BLaER1 (cell line): ENCODE data around the gene TEDC2.

Experiments used
- H3K27ac ChIP-seq: shearing (Covaris generic); formaldehyde crosslinking; 2 replicates; pipeline ENCODE4 v1.8.1; 2022
- H3K27me3 ChIP-seq: shearing (Covaris generic); formaldehyde crosslinking; 2 replicates; pipeline ENCODE4 v1.8.1; 2022
- H3K36me3 ChIP-seq: shearing (Covaris generic); formaldehyde crosslinking; 2 replicates; pipeline ENCODE4 v1.8.1; 2022
- H3K4me1 ChIP-seq: shearing (Covaris generic); formaldehyde crosslinking; 2 replicates; pipeline ENCODE4 v1.8.1; 2022
- H3K4me2 ChIP-seq: shearing (Covaris generic); formaldehyde crosslinking; 2 replicates; pipeline ENCODE4 v1.8.1; 2022
- H3K4me3 ChIP-seq: shearing (Covaris generic); formaldehyde crosslinking; 2 replicates; pipeline ENCODE4 v1.8.1; 2022
- H3K9ac ChIP-seq: shearing (Covaris generic); formaldehyde crosslinking; 2 replicates; pipeline ENCODE4 v1.8.1; 2022
- H3K9me3 ChIP-seq: shearing (Covaris generic); formaldehyde crosslinking; 2 replicates; pipeline ENCODE4 v1.8.1; 2022
- H4K20me1 ChIP-seq: shearing (Covaris generic); formaldehyde crosslinking; 2 replicates; pipeline ENCODE4 v1.8.1; 2022
- Cebpa-rat ChIP-seq: shearing (Covaris generic); IDR thresholded peaks from 2 replicates; pipeline ENCODE4 v1.8.1; 2022

Gene TEDC2

GRCh38 chr16:2487903-2488531, 28.1 kb downstream of the TEDC2 start:
- Histone ChIP-seq H3K9me3 (no peaks in the 10 kb centered on the region), H3K4me3 (no peak overlapping the region), H3K27me3 (no peaks in the 10 kb centered on the region), H4K20me1 (peaks cover 100% of the 10 kb centered on the region), H3K36me3 (peaks cover 50% of the 10 kb centered on the region), H3K4me2 (peak overlapping the region; percentile 83), H3K9ac (peak overlapping the region; percentile 56), H3K4me1 (peaks cover 55% of the 10 kb centered on the region), H3K27ac (peak overlapping the region; percentile 50)
- no peak for TF ChIP-seq Cebpa-rat

DNA sequence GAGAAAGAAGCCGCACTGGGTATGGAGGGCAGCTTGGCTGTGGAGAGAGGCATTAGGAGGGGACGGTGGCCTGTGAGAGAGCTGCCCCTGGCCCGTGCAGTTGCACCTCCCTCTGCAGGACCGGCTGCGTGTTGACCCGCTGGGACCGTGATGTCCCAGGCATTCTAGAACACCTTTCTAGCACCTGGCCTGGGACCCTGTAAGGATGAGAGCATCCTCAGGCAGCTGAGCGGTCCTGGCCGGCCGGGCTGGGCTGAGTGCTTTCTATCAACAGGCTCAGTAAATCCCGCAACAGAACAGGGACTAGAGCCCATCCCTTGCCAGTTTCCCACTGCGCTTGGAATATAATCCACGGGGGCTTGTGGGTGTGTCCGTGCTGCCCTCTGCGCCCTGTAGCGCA, 29.7 kb downstream of the TEDC2 start:
- H3K9me3 ChIP-seq = no peaks in the 10 kb centered on the region
- H3K27ac ChIP-seq = no peak overlapping the region
- peaks cover 39% of the 10 kb centered on the region for H3K4me1 ChIP-seq
- TF ChIP-seq Cebpa-rat = no peak
- no peak overlapping the region for H3K4me2 ChIP-seq
- peaks cover 56% of the 10 kb centered on the region for H3K36me3 ChIP-seq
- H4K20me1 ChIP-seq = peaks cover 100% of the 10 kb centered on the region
- H3K27me3 ChIP-seq = no peaks in the 10 kb centered on the region
- no peak overlapping the region for H3K9ac ChIP-seq
- H3K4me3 ChIP-seq = no peak overlapping the region

DNA sequence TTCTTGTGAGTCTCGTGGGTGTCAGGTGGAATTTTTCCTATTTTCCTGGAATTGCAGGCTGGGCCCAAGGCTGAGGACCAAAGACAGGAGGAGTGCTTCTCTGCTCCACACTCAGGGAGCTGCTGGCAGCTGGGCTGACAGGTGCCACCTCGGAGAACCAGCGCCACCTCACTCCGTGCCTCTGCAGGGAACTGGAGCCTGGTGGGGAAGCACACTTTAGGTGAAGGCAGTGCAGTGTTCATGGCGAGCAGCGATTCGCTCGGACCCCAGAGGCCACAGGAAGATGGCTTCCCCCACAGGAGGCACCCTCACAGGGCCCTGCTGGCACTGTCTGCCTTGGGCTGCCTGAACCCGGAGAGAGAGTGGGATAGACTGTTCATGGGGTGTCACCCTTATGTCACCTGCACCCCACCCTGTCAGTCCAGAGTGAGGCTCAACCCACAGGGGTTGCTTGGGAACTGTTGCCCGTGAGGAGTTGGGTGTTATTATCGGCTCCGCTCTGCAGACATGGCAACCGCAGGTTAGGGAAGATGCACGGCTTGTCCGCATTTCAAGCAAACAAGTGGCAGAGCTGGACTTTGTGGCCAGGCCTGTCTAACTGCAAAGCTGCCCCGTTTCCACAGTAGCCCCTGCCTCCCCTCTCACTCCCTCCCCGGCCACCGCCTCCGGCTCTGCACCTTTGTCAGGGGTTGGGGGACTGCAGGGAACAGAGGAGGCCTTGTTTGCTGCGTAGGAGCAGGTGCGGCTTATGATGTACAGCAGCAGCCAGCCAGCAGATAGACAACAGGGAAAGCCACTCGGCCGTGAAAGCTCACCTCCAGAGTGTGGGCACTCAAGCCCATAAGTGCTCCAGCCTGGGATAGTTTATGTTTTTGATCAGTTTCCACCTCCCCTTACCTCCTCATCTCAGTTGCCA, 30.5 kb downstream of the TEDC2 start:
- Histone ChIP-seq H4K20me1 (peaks cover 100% of the 10 kb centered on the region), H3K4me2 (no peak overlapping the region), H3K27me3 (no peaks in the 10 kb centered on the region), H3K4me1 (peaks cover 34% of the 10 kb centered on the region), H3K4me3 (no peak overlapping the region), H3K36me3 (peaks cover 47% of the 10 kb centered on the region), H3K9me3 (no peaks in the 10 kb centered on the region), H3K27ac (no peak overlapping the region), H3K9ac (no peak overlapping the region)
- TF ChIP-seq Cebpa-rat = no peak

- H4K20me1 ChIP-seq = peaks cover 100% of the 10 kb centered on the region
- H3K4me3 ChIP-seq = no peak overlapping the region
- peaks cover 59% of the 10 kb centered on the region for H3K36me3 ChIP-seq
- H3K9me3 ChIP-seq = no peaks in the 10 kb centered on the region
- TF ChIP-seq Cebpa-rat = no peak
- H3K4me2 ChIP-seq = no peak overlapping the region
- no peak overlapping the region for H3K27ac ChIP-seq
- peaks cover 34% of the 10 kb centered on the region for H3K4me1 ChIP-seq
- H3K9ac ChIP-seq = no peak overlapping the region
- H3K27me3 ChIP-seq = no peaks in the 10 kb centered on the region
Measured at GRCh38 chr16:2492292-2492691, 32.4 kb downstream of the TEDC2 start.

DNA sequence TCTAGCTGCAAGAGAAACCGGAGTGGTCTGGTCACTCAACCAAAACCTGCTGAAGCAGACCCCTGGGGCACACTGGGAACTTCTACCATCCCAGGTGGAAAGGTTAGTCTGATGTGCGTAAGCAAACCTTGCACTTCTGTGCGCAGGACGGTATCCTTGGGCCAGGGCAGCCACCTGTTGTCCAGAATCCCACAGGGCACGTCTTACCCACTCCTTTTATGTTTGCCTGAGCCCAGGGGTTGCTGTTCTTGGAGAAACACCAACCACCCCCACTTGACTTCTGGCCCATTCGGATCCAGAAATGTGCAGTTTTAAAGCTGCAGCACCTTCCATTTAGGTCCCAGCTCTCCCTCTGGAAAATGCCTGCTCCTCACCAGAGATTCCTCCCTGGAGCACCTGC, 33.7 kb downstream of the TEDC2 start:
- H3K27me3 ChIP-seq = no peaks in the 10 kb centered on the region
- H3K4me2 ChIP-seq = no peak overlapping the region
- H3K9ac ChIP-seq = no peak overlapping the region
- peaks cover 35% of the 10 kb centered on the region for H3K4me1 ChIP-seq
- H3K4me3 ChIP-seq = no peak overlapping the region
- no peaks in the 10 kb centered on the region for H3K9me3 ChIP-seq
- H3K36me3 ChIP-seq = peaks cover 70% of the 10 kb centered on the region
- peaks cover 100% of the 10 kb centered on the region for H4K20me1 ChIP-seq
- TF ChIP-seq Cebpa-rat = no peak
- H3K27ac ChIP-seq = no peak overlapping the region

DNA sequence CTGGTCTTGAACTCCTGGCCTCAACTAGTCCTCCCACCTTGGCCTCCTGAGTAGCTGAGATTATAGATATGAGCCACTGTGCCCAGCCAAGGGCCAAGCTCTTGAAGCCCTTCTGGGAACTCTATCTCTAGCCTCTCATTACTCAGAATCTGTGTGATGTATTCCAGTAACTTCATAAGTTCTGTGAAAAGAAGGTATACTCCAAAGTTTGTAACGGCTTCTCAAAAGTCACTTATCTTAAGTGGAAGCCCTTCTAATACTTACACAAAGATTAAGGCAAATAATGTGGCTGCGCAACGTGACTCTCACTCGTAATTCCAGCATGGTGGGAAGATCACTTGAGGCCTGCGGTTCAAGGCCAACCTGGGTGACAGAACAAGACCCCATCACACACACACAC, 34.7 kb downstream of the TEDC2 start:
- H3K36me3 ChIP-seq = peaks cover 76% of the 10 kb centered on the region
- no peak overlapping the region for H3K4me3 ChIP-seq
- no peak overlapping the region for H3K27ac ChIP-seq
- H3K4me2 ChIP-seq = no peak overlapping the region
- peaks cover 43% of the 10 kb centered on the region for H3K4me1 ChIP-seq
- H3K27me3 ChIP-seq = no peaks in the 10 kb centered on the region
- H3K9me3 ChIP-seq = no peaks in the 10 kb centered on the region
- H3K9ac ChIP-seq = no peak overlapping the region
- H4K20me1 ChIP-seq = peaks cover 100% of the 10 kb centered on the region
- no peak for TF ChIP-seq Cebpa-rat

- H3K4me2 ChIP-seq = no peak overlapping the region
- no peak overlapping the region for H3K4me3 ChIP-seq
- no peak overlapping the region for H3K27ac ChIP-seq
- H3K9me3 ChIP-seq = no peaks in the 10 kb centered on the region
- TF ChIP-seq Cebpa-rat = no peak
- H3K4me1 ChIP-seq = peaks cover 48% of the 10 kb centered on the region
- H4K20me1 ChIP-seq = peaks cover 100% of the 10 kb centered on the region
- peaks cover 76% of the 10 kb centered on the region for H3K36me3 ChIP-seq
- no peak overlapping the region for H3K9ac ChIP-seq
- H3K27me3 ChIP-seq = no peaks in the 10 kb centered on the region
Measured at GRCh38 chr16:2495041-2495440, 35.1 kb downstream of the TEDC2 start.

DNA sequence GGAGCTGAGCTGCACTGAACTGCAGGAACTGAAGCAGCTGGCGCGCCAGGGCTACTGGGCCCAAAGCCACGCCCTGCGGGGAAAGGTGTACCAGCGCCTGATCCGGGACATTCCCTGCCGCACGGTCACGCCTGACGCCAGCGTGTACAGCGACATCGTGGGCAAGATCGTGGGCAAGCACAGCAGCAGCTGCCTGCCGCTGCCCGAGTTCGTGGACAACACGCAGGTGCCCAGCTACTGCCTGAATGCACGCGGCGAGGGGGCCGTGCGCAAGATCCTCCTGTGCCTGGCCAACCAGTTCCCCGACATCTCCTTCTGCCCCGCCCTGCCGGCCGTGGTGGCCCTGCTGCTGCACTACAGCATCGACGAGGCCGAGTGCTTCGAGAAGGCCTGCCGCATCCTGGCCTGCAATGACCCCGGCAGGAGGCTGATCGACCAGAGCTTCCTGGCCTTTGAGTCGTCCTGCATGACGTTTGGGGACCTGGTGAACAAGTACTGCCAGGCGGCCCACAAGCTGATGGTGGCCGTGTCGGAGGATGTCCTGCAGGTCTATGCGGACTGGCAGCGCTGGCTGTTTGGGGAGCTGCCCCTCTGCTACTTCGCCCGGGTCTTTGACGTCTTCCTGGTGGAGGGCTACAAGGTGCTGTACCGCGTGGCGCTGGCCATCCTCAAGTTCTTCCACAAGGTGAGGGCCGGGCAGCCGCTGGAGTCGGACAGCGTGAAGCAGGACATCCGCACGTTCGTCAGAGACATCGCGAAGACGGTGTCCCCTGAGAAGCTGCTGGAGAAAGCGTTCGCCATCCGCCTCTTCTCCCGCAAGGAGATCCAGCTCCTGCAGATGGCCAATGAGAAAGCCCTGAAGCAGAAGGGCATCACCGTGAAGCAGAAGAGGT, 36.6 kb downstream of the TEDC2 start:
- Histone ChIP-seq H3K9me3 (no peaks in the 10 kb centered on the region), H3K4me1 (peaks cover 59% of the 10 kb centered on the region), H3K4me3 (no peak overlapping the region; the same call in 1 of the 2 replicates), H3K36me3 (peaks cover 74% of the 10 kb centered on the region), H3K4me2 (peak overlapping the region; percentile 65), H3K27me3 (no peaks in the 10 kb centered on the region), H3K9ac (peak overlapping the region; percentile 53; the same call in 1 of the 2 replicates), H3K27ac (peak overlapping the region; percentile 71; the same call in 1 of the 2 replicates), H4K20me1 (peaks cover 100% of the 10 kb centered on the region)
- no peak for TF ChIP-seq Cebpa-rat

- H3K4me3 ChIP-seq = peak overlapping the region; percentile 11; the same call in 1 of the 2 replicates
- no peak for TF ChIP-seq Cebpa-rat
- peak overlapping the region; percentile 54 for H3K9ac ChIP-seq
- H3K9me3 ChIP-seq = no peaks in the 10 kb centered on the region
- H3K4me1 ChIP-seq = peaks cover 66% of the 10 kb centered on the region
- H4K20me1 ChIP-seq = peaks cover 100% of the 10 kb centered on the region
- peak overlapping the region; percentile 71 for H3K27ac ChIP-seq
- H3K36me3 ChIP-seq = peaks cover 74% of the 10 kb centered on the region
- no peaks in the 10 kb centered on the region for H3K27me3 ChIP-seq
- H3K4me2 ChIP-seq = peak overlapping the region; percentile 65
Measured at GRCh38 chr16:2497116-2497630, 37.3 kb downstream of the TEDC2 start.
